KMS-11 (cell line): ENCODE measurements around the gene ANKRD27.

Source experiments
- H2AFZ ChIP-seq: fragments of 200-600 bp; sonication (generic); 2 replicates; pipeline ENCODE4 v1.6.1; 2016; ENCODE audit warnings: antibody characterized with exemption, mixed run types, low read depth
- H3K27ac ChIP-seq: fragments of 200-600 bp; sonication (generic); 2 replicates; pipeline ENCODE4 v1.6.1; 2016; ENCODE audit warnings: mild to moderate bottlenecking, mixed run types
- H3K27me3 ChIP-seq: fragments of 200-600 bp; sonication (generic); 2 replicates; pipeline ENCODE4 v1.6.1; 2017; ENCODE audit warnings: mild to moderate bottlenecking, low read depth, mixed run types, moderate library complexity; ENCODE audit not compliant: insufficient read depth
- H3K36me3 ChIP-seq: fragments of 200-600 bp; sonication (generic); 2 replicates; pipeline ENCODE4 v1.6.1; 2017; ENCODE audit warnings: mild to moderate bottlenecking, mixed run types; ENCODE audit not compliant: insufficient read depth
- H3K4me1 ChIP-seq: fragments of 200-600 bp; sonication (generic); 2 replicates; pipeline ENCODE4 v1.6.1; 2016; ENCODE audit warnings: mild to moderate bottlenecking, low read depth, mixed run types; ENCODE audit not compliant: poor library complexity, severe bottlenecking
- H3K4me2 ChIP-seq: fragments of 200-600 bp; sonication (generic); 2 replicates; pipeline ENCODE4 v1.7.0; 2016; ENCODE audit warnings: mild to moderate bottlenecking, mixed run types
- H3K4me3 ChIP-seq: fragments of 200-600 bp; sonication (generic); IDR thresholded peaks from 2 replicates; pipeline ENCODE4 v1.6.1; 2017; ENCODE audit warnings: low read depth, low read length, mixed read lengths; ENCODE audit not compliant: insufficient read depth
- H3K79me2 ChIP-seq: fragments of 200-600 bp; sonication (generic); 2 replicates; pipeline ENCODE4 v1.6.1; 2016; ENCODE audit warnings: low read depth, mixed run types; ENCODE audit not compliant: insufficient read depth
- H3K9ac ChIP-seq: fragments of 200-600 bp; sonication (generic); 2 replicates; pipeline ENCODE4 v1.6.1; 2016; ENCODE audit warnings: mild to moderate bottlenecking, mixed run types
- H4K20me1 ChIP-seq: fragments of 200-600 bp; sonication (generic); 2 replicates; pipeline ENCODE4 v1.6.1; 2016; ENCODE audit warnings: mild to moderate bottlenecking, mixed run types; ENCODE audit not compliant: insufficient read depth
- TF ChIP-seq, protein P1 (sequence below): fragments of 200-600 bp; sonication (generic); conservative IDR thresholded peaks from 2 replicates; pipeline ENCODE4 v1.6.1; 2017; ENCODE audit warnings: low read depth, mild to moderate bottlenecking, antibody characterized with exemption, low read length, moderate library complexity, mixed read lengths

ANKRD27 gene

DNA sequence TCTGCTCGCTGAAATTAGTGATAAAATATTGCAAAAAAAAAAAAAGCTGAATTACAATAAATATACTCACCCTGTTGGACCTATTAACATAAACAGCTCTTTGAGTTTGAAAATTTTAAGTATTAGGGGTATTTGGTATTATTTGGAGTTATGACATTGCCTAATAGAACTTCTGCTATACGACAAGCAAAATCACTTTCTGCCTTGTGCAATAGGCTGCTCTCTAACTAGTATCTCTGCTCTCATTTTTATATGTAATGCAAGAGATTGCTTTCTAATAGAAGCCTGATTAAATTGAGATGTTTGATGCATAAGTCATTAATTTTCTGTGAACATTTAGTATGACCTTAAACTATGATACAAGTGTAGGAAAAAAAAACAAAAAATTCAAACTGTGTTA lies 6.0 kb upstream of the ANKRD27 start:
- no peak overlapping the region for H3K4me2 ChIP-seq
- H2AFZ ChIP-seq, result no peak overlapping the region
- H3K36me3 ChIP-seq, result no peaks in the 10 kb centered on the region
- no peak overlapping the region for H3K4me3 ChIP-seq
- no peaks in the 10 kb centered on the region for H3K4me1 ChIP-seq
- H3K9ac ChIP-seq, result no peak overlapping the region
- H3K79me2 ChIP-seq, result no peaks in the 10 kb centered on the region
- no peaks in the 10 kb centered on the region for H3K27me3 ChIP-seq
- no peak overlapping the region for H3K27ac ChIP-seq
- TF ChIP-seq, protein P1, sequence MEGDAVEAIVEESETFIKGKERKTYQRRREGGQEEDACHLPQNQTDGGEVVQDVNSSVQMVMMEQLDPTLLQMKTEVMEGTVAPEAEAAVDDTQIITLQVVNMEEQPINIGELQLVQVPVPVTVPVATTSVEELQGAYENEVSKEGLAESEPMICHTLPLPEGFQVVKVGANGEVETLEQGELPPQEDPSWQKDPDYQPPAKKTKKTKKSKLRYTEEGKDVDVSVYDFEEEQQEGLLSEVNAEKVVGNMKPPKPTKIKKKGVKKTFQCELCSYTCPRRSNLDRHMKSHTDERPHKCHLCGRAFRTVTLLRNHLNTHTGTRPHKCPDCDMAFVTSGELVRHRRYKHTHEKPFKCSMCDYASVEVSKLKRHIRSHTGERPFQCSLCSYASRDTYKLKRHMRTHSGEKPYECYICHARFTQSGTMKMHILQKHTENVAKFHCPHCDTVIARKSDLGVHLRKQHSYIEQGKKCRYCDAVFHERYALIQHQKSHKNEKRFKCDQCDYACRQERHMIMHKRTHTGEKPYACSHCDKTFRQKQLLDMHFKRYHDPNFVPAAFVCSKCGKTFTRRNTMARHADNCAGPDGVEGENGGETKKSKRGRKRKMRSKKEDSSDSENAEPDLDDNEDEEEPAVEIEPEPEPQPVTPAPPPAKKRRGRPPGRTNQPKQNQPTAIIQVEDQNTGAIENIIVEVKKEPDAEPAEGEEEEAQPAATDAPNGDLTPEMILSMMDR, result no peak
- H4K20me1 ChIP-seq, result no peaks in the 10 kb centered on the region

DNA sequence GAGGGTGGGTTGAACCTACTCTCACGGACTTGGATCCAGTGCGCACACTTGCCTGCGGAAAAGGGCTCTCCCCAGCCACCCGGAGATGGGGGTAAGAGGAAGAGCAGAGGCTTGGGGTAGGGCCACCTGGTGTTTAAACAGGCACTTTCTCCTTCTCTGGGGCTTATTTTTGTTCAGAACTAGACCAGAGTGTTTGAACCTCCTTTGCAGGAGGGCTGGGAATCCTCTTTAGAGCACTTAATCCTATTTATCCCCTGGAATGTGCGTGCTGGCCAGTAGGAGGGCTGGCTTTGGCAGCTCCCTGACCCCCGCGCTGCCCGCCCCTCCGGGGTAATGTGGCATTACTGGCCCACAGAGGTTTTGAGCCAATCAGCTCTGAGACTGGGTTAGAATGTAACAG lies 2.7 kb upstream of the ANKRD27 start:
- H3K27ac ChIP-seq, result no peak overlapping the region
- H4K20me1 ChIP-seq, result no peaks in the 10 kb centered on the region
- H2AFZ ChIP-seq, result no peak overlapping the region

DNA sequence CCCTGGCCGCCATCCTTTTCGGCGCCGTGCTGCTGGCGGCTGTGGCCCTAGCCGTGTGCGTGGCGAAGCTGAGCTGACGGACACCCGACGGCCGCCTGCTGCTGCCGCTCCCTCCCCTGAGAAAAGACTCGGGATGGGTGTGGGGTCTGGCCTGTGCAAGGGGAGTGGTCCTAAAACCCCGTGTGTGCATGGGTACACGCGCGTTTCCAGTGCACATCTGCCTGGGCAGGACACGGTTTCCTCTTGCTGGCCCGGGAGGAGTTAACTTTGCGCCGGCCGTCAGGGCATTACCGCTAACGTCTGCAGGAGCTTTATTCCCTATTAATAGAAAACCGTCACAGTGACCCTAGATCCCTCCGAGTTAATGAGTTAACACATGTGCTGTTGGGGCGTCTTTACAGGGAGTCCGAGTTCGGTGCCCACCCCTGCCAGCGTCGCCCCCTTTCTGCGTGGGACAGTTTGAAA lies 1.9 kb upstream of the ANKRD27 start:
- H3K79me2 ChIP-seq, result peaks cover 32% of the 10 kb centered on the region
- no peak overlapping the region for H3K4me3 ChIP-seq
- H3K9ac ChIP-seq, result no peak overlapping the region
- peaks cover 6% of the 10 kb centered on the region for H3K4me1 ChIP-seq
- H3K27ac ChIP-seq, result no peak overlapping the region
- no peaks in the 10 kb centered on the region for H4K20me1 ChIP-seq
- H3K27me3 ChIP-seq, result no peaks in the 10 kb centered on the region
- no peak overlapping the region for H3K4me2 ChIP-seq
- H2AFZ ChIP-seq, result no peak overlapping the region
- no peaks in the 10 kb centered on the region for H3K36me3 ChIP-seq
- TF ChIP-seq, protein P1, result no peak

More for the DNA sequence above, 2.7 kb upstream of the ANKRD27 start:
- Histone ChIP-seq H3K9ac (no peak overlapping the region), H3K36me3 (no peaks in the 10 kb centered on the region), H3K79me2 (peaks cover 24% of the 10 kb centered on the region), H3K4me3 (no peak overlapping the region), H3K4me2 (no peak overlapping the region), H3K4me1 (no peaks in the 10 kb centered on the region), H3K27me3 (no peaks in the 10 kb centered on the region)
- TF ChIP-seq, protein P1, result no peak

DNA sequence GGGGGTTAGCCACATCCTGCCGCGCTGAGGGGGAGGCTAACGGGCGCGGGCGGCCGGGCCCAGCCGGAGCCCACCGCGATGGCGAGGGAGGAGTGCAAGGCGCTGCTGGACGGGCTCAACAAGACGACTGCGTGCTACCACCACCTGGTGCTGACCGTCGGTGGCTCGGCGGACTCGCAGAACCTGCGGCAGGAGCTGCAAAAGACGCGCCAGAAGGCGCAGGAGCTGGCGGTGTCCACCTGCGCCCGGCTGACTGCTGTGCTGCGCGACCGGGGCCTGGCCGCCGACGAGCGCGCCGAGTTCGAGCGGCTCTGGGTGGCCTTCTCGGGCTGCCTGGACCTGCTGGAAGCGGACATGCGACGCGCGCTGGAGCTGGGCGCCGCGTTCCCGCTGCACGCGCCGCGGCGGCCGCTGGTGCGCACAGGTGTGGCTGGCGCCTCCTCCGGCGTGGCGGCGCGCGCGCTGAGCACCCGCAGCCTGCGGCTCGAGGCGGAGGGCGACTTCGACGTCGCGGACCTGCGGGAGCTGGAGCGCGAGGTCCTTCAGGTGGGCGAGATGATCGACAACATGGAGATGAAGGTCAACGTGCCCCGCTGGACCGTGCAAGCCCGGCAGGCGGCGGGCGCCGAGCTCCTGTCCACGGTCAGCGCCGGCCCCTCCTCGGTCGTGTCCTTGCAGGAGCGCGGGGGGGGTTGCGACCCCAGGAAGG lies 1.4 kb upstream of the ANKRD27 start:
- peaks cover 12% of the 10 kb centered on the region for H3K4me1 ChIP-seq
- no peak overlapping the region for H3K9ac ChIP-seq
- peak overlapping the region; percentile 81 for H2AFZ ChIP-seq

More for the DNA sequence above, 1.4 kb upstream of the ANKRD27 start:
- Histone ChIP-seq H3K27me3 (no peaks in the 10 kb centered on the region), H3K36me3 (peaks cover 2% of the 10 kb centered on the region; the same call in 1 of the 2 replicates), H3K79me2 (peaks cover 38% of the 10 kb centered on the region), H3K4me2 (peak overlapping the region; percentile 64), H3K27ac (no peak overlapping the region), H4K20me1 (no peaks in the 10 kb centered on the region), H3K4me3 (no peak overlapping the region)
- TF ChIP-seq, protein P1, result no peak
